ENCODE data around the gene SNX30. TPM values are rescaled to one million over a fixed set of nuclear protein-coding genes. Genes with fewer than 3 reads are reported as not detected.

SNX30 gene
- total and polyA plus RNA-seq, 2 experiments from 2014 or later = 8.5 to 26.7 TPM

DNA sequence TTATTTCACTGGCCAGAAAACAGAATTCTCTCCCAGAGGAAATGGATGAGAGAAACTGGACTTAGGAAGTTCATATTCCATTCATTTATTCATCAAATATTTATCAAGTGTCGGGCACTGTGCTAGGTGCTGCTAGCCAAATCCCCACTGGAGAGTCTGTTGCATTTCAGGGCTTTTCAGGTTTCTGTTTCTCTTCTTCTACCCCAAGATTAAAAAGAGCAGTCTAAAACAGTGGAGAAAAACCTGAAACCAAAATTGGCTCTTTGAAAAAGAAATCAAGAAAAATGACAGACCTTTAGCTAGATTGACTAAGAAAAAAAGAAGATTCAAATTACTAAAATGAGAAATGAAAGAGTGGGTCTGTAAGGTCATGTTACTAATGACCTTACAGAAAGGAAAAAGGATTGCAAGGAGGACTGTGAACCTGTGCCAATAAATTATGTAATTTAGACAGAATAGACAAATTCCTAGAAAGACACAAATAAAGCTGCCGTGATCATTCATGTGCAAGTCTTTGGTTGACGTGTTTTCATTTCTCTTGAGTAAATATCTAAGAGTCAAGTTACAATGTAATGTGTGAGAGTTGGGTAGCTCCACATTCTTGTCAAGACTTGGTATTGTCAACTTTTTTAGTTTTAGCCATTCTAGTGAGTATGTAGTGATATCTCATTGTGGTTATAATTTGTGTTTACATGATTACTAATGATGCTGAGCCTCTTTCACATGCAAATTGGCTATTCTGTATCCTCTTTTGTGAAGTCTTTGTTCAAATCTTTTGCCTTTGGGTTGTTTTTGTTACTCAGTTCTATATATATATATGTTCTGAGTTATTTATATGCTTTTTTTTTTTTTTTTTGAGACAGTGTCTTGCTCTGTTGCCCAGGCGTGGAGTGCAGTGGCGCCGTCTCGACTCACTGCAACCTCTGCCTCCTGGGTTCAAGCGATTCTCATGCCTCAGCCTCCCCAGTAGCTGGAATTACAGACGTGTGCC is 23.7 kb downstream of the SNX30 start:
- Histone ChIP-seq H4K20me1 (ENCODE audit: insufficient read depth) (peaks cover 22% of the 10 kb centered on the region; the same call in 1 of the 2 replicates), H3K9me2 (ENCODE audit: insufficient read depth) (no peaks in the 10 kb centered on the region), H3K9me3 (ENCODE audit: low read depth) (no peaks in the 10 kb centered on the region), H3K79me2 (ENCODE audit: insufficient read depth) (peaks cover 100% of the 10 kb centered on the region), H3K9ac (no peak overlapping the region), H3K36me3 (ENCODE audit: low read depth) (no peaks in the 10 kb centered on the region), H3K4me3 (no peak overlapping the region), H3K4me1 (ENCODE audit: insufficient read depth) (peaks cover 13% of the 10 kb centered on the region), H3K4me2 (ENCODE audit: unreplicated experiment) (no peak overlapping the region), H3F3A (ENCODE audit: insufficient read depth) (0 out of 2 replicates have a peak, but pooled peaks cover 6% of the 10 kb centered on the region), H2AFZ (no peak overlapping the region), H3K27ac (no peak overlapping the region), H3K27me3 (replicated peaks; ENCODE audit: insufficient read depth) (no peaks in the 10 kb centered on the region)
- peak; percentile 44 for DNase-seq
- in situ Hi-C loops (cut with MboI) = no loop called here
- TF ChIP-seq EZH2 (IDR thresholded peaks at IDR 0.05; ENCODE audit: insufficient read depth, poor library complexity, severe bottlenecking) (no peak), EZH2phosphoT487 (IDR thresholded peaks at IDR 0.05; ENCODE audit: insufficient read depth, low read depth) (no peak)
- 70 to 74% methylated on average over 9 of the region's 9 CpGs for WGBS, 2 experiments (ENCODE audit: low coverage in 1 of 2, low lambda C conversion rate in 2 of 2, missing lambda C conversion rate in 2 of 2)

DNA sequence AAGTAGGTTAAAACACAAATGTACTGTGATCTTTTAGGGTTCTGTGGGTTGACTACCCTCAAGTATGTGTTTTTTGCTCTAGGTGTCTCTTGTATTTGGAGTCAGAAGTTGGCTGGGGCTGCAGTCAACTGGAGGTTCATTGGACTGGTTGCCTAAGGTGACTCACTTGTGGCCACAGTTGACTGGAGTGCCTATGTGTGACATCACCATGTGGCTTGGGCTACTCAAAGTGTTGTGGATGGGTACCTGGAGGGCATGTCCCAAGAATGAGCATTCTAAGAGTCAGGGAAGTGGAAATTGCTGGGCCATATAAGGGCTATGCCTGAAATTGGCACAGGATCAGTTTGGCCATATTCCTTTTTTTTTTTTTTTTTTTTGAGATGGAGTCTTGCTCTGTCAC is 27.4 kb downstream of the SNX30 start:
- Histone ChIP-seq H3K4me2 (ENCODE audit: unreplicated experiment) (no peak overlapping the region), H3K9me3 (ENCODE audit: low read depth) (no peaks in the 10 kb centered on the region), H3K27me3 (replicated peaks; ENCODE audit: insufficient read depth) (no peaks in the 10 kb centered on the region), H3K4me1 (ENCODE audit: insufficient read depth) (peaks cover 34% of the 10 kb centered on the region), H3K9ac (no peak overlapping the region), H3K36me3 (ENCODE audit: low read depth) (no peaks in the 10 kb centered on the region), H3K4me3 (no peak overlapping the region), H3F3A (ENCODE audit: insufficient read depth) (peaks cover 29% of the 10 kb centered on the region; the same call in 1 of the 2 replicates), H3K9me2 (ENCODE audit: insufficient read depth) (no peaks in the 10 kb centered on the region), H2AFZ (no peak overlapping the region), H4K20me1 (ENCODE audit: insufficient read depth) (peaks cover 21% of the 10 kb centered on the region; the same call in 1 of the 2 replicates), H3K79me2 (ENCODE audit: insufficient read depth) (peaks cover 98% of the 10 kb centered on the region), H3K27ac (no peak overlapping the region)
- DNase-seq = peak; percentile 78
- in situ Hi-C loops (cut with MboI) = no loop called here
- TF ChIP-seq EZH2phosphoT487 (IDR thresholded peaks at IDR 0.05; ENCODE audit: insufficient read depth, low read depth) = no peak

GRCh38 chr9:112780450-112781036 is 30.0 kb downstream of the SNX30 start:
- Histone ChIP-seq H3K4me1 (ENCODE audit: insufficient read depth) (peaks cover 26% of the 10 kb centered on the region), H3K9ac (no peak overlapping the region), H3F3A (ENCODE audit: insufficient read depth) (peaks cover 23% of the 10 kb centered on the region; the same call in 1 of the 2 replicates), H3K9me3 (ENCODE audit: low read depth) (no peaks in the 10 kb centered on the region), H2AFZ (no peak overlapping the region), H3K4me3 (0 out of 2 replicates have a peak overlapping the region, but pooled peaks have one; percentile 1), H3K9me2 (ENCODE audit: insufficient read depth) (no peaks in the 10 kb centered on the region), H3K27ac (peak overlapping the region; percentile 8; the same call in 1 of the 2 replicates), H3K27me3 (replicated peaks; ENCODE audit: insufficient read depth) (no peaks in the 10 kb centered on the region), H3K4me2 (ENCODE audit: unreplicated experiment) (peak overlapping the region; percentile 70), H3K79me2 (ENCODE audit: insufficient read depth) (peaks cover 98% of the 10 kb centered on the region), H3K36me3 (ENCODE audit: low read depth) (no peaks in the 10 kb centered on the region), H4K20me1 (ENCODE audit: insufficient read depth) (peaks cover 21% of the 10 kb centered on the region; the same call in 1 of the 2 replicates)
- TF ChIP-seq EZH2phosphoT487 (IDR thresholded peaks at IDR 0.05; ENCODE audit: insufficient read depth, low read depth) (no peak), EZH2 (IDR thresholded peaks at IDR 0.05; ENCODE audit: insufficient read depth, poor library complexity, severe bottlenecking) (no peak)
- peak; percentile 68 for DNase-seq
- 11 to 13% methylated on average over 6 of the region's 6 CpGs for WGBS, 2 experiments (ENCODE audit: low coverage in 1 of 2, low lambda C conversion rate in 2 of 2, missing lambda C conversion rate in 2 of 2)
- in situ Hi-C loops (cut with MboI) = no loop called here

- Histone ChIP-seq H3K4me2 (ENCODE audit: unreplicated experiment) (no peak overlapping the region), H2AFZ (no peak overlapping the region), H3K4me1 (ENCODE audit: insufficient read depth) (peaks cover 26% of the 10 kb centered on the region), H3K9ac (no peak overlapping the region), H3K36me3 (ENCODE audit: low read depth) (no peaks in the 10 kb centered on the region), H3F3A (ENCODE audit: insufficient read depth) (peaks cover 23% of the 10 kb centered on the region; the same call in 1 of the 2 replicates), H3K27ac (no peak overlapping the region), H3K79me2 (ENCODE audit: insufficient read depth) (peaks cover 98% of the 10 kb centered on the region), H3K4me3 (no peak overlapping the region), H3K27me3 (replicated peaks; ENCODE audit: insufficient read depth) (no peaks in the 10 kb centered on the region), H3K9me2 (ENCODE audit: insufficient read depth) (no peaks in the 10 kb centered on the region), H4K20me1 (ENCODE audit: insufficient read depth) (peaks cover 18% of the 10 kb centered on the region; the same call in 1 of the 2 replicates), H3K9me3 (ENCODE audit: low read depth) (no peaks in the 10 kb centered on the region)
- in situ Hi-C loops (cut with MboI) = no loop called here
- TF ChIP-seq EZH2phosphoT487 (IDR thresholded peaks at IDR 0.05; ENCODE audit: insufficient read depth, low read depth) (no peak), EZH2 (IDR thresholded peaks at IDR 0.05; ENCODE audit: insufficient read depth, poor library complexity, severe bottlenecking) (no peak)
- WGBS, 2 experiments (ENCODE audit: low coverage in 1 of 2, low lambda C conversion rate in 2 of 2, missing lambda C conversion rate in 2 of 2) = 94 to 100% methylated on average over 1 of the region's 1 CpG
- DNase-seq = no peak
Observed at GRCh38 chr9:112782218-112782617, 31.7 kb downstream of the SNX30 start.
